ENCODE results near the gene PAK1. TPM values are rescaled to one million over a fixed set of nuclear protein-coding genes. Genes with fewer than 3 reads are reported as not detected.

The PAK1 gene
- total and polyA plus RNA-seq, 2 donors (not counting 1 experiment from before 2014, with no cell fraction given), result 11.9 to 23.4 TPM

GRCh38 chr11:77375107-77375506 lies 98.8 kb downstream of the PAK1 start:
- Mint-ChIP-seq H3K4me3 (no peak overlapping the region), H3K9me3 (ENCODE audit: insufficient read depth) (no peaks in the 10 kb centered on the region), H3K27me3 (no peaks in the 10 kb centered on the region), H3K4me1 (no peaks in the 10 kb centered on the region), H3K27ac (no peak overlapping the region)
- Histone ChIP-seq H4K20me1 (ENCODE audit: control insufficient read depth, insufficient read depth, low read length, poor library complexity, severe bottlenecking) (no peaks in the 10 kb centered on the region), H3K27ac (ENCODE audit: low read length in 2 of 2) (no peak overlapping the region), H3K27me3 (replicated peaks in 1 of 4; ENCODE audit: control extremely low read depth in 1 of 4, control insufficient read depth in 3 of 4, insufficient read depth in 4 of 4, low read length in 3 of 4) (no peaks in the 10 kb centered on the region), H3K9me3 (ENCODE audit: control extremely low read depth in 1 of 3, control insufficient read depth in 2 of 3, insufficient read depth in 1 of 3, low read length in 2 of 3) (no peaks in the 10 kb centered on the region), H2AFZ (ENCODE audit: insufficient read depth, low read depth, low read length, poor library complexity, severe bottlenecking) (no peak overlapping the region), H3K4me3 (ENCODE audit: control extremely low read depth in 1 of 5, extremely low read depth in 1 of 5, insufficient read depth in 1 of 5, low read depth in 2 of 5, low read length in 4 of 5) (no peak overlapping the region), H3K36me3 (replicated peaks in 1 of 2; ENCODE audit: control extremely low read depth in 1 of 2, control insufficient read depth in 1 of 2, extremely low read depth in 1 of 2, insufficient read depth in 2 of 2, low read length in 1 of 2) (peaks cover 22 to 24% of the 10 kb centered on the region in 2 experiments), H3K4me1 (ENCODE audit: control insufficient read depth in 2 of 2, insufficient read depth in 2 of 2, low read length in 2 of 2) (no peaks in the 10 kb centered on the region), H3K9ac (ENCODE audit: low read length) (no peak overlapping the region), H3K4me2 (replicated peaks; ENCODE audit: low read depth, low read length, poor library complexity, severe bottlenecking) (no peak overlapping the region), H3K79me2 (ENCODE audit: control insufficient read depth, insufficient read depth, low read length) (no peaks in the 10 kb centered on the region)
- ATAC-seq (ENCODE audit: low read depth) (no peak), DNase-seq (no peak)
- TF ChIP-seq, protein P1, sequence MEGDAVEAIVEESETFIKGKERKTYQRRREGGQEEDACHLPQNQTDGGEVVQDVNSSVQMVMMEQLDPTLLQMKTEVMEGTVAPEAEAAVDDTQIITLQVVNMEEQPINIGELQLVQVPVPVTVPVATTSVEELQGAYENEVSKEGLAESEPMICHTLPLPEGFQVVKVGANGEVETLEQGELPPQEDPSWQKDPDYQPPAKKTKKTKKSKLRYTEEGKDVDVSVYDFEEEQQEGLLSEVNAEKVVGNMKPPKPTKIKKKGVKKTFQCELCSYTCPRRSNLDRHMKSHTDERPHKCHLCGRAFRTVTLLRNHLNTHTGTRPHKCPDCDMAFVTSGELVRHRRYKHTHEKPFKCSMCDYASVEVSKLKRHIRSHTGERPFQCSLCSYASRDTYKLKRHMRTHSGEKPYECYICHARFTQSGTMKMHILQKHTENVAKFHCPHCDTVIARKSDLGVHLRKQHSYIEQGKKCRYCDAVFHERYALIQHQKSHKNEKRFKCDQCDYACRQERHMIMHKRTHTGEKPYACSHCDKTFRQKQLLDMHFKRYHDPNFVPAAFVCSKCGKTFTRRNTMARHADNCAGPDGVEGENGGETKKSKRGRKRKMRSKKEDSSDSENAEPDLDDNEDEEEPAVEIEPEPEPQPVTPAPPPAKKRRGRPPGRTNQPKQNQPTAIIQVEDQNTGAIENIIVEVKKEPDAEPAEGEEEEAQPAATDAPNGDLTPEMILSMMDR (IDR thresholded peaks at IDR 0.05), result no peak
- no peak for TF ChIP-seq EZH2 (IDR thresholded peaks at IDR 0.05; ENCODE audit: borderline replicate concordance, insufficient read depth, low read depth, low read length, poor library complexity, severe bottlenecking)
- CTCF ChIA-PET, result no interaction called here
- intact Hi-C loops (cut with micrococcal nuclease), result no loop called here
- 86% methylated on average over 1 of the region's 2 CpGs for WGBS (ENCODE audit: insufficient coverage)
- POLR2A ChIA-PET, result no interaction called here

DNA sequence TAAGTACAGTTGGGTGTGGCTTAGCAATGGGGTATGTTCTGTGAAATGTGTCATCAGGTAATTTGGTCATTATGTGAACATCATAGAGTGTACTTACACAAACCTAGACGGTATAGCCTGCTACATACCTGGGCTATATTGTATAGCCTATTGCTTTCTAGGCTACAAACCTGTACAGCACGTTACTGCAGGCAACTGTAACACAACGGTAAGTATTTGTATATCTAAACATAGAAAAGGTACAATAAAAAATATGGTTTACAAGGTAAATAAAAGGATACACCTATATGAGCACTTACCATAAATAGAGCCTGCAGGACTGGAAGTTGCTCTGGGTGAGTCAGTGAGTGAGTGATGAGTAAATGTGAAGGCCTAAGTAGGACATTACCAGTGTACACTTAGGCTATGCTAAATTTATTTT lies 99.3 kb downstream of the PAK1 start:
- no peaks in the 10 kb centered on the region for H3K9me3 Mint-ChIP-seq (ENCODE audit: insufficient read depth)
- H3K4me3 Mint-ChIP-seq, result no peak overlapping the region
- CTCF ChIA-PET, result no interaction called here
- ATAC-seq (ENCODE audit: low read depth), result no peak
- no peak overlapping the region for H3K27ac Mint-ChIP-seq
- Histone ChIP-seq H3K4me3 (ENCODE audit: control extremely low read depth in 1 of 5, extremely low read depth in 1 of 5, insufficient read depth in 1 of 5, low read depth in 2 of 5, low read length in 4 of 5) (no peak overlapping the region), H4K20me1 (ENCODE audit: control insufficient read depth, insufficient read depth, low read length, poor library complexity, severe bottlenecking) (no peaks in the 10 kb centered on the region), H3K4me1 (ENCODE audit: control insufficient read depth in 2 of 2, insufficient read depth in 2 of 2, low read length in 2 of 2) (no peaks in the 10 kb centered on the region), H2AFZ (ENCODE audit: insufficient read depth, low read depth, low read length, poor library complexity, severe bottlenecking) (no peak overlapping the region), H3K27ac (ENCODE audit: low read length in 2 of 2) (no peak overlapping the region), H3K79me2 (ENCODE audit: control insufficient read depth, insufficient read depth, low read length) (no peaks in the 10 kb centered on the region), H3K9me3 (ENCODE audit: control extremely low read depth in 1 of 3, control insufficient read depth in 2 of 3, insufficient read depth in 1 of 3, low read length in 2 of 3) (no peaks in the 10 kb centered on the region), H3K4me2 (replicated peaks; ENCODE audit: low read depth, low read length, poor library complexity, severe bottlenecking) (no peak overlapping the region), H3K27me3 (replicated peaks in 1 of 4; ENCODE audit: control extremely low read depth in 1 of 4, control insufficient read depth in 3 of 4, insufficient read depth in 4 of 4, low read length in 3 of 4) (no peaks in the 10 kb centered on the region), H3K9ac (ENCODE audit: low read length) (no peak overlapping the region), H3K36me3 (replicated peaks in 1 of 2; ENCODE audit: control extremely low read depth in 1 of 2, control insufficient read depth in 1 of 2, extremely low read depth in 1 of 2, insufficient read depth in 2 of 2, low read length in 1 of 2) (peaks cover 21 to 24% of the 10 kb centered on the region in 2 experiments)
- no peaks in the 10 kb centered on the region for H3K27me3 Mint-ChIP-seq
- no CpG with 5 or more reads among the region's 3 CpGs for WGBS (ENCODE audit: insufficient coverage)
- no peak for TF ChIP-seq EZH2 (IDR thresholded peaks at IDR 0.05; ENCODE audit: borderline replicate concordance, insufficient read depth, low read depth, low read length, poor library complexity, severe bottlenecking)
- intact Hi-C loops (cut with micrococcal nuclease), result no loop called here
- POLR2A ChIA-PET, result no interaction called here
- DNase-seq, result no peak
- no peaks in the 10 kb centered on the region for H3K4me1 Mint-ChIP-seq

Data from B cell (primary cell).